H9 (cell line): ENCODE measurements around the gene LMCD1. TPM values are rescaled to one million over a fixed set of nuclear protein-coding genes. Genes with fewer than 3 reads are reported as not detected.

Experiments used
- DNase-seq: peaks from one replicate; pipeline ENCODE4 v3.0.0-alpha.2; 2017
- H2AFZ ChIP-seq: one replicate; pipeline ENCODE4 v1.6.1; 2013; ENCODE audit warnings: mild to moderate bottlenecking, low read length, control low read depth, moderate library complexity
- H2AK5ac ChIP-seq: 2 replicates; pipeline ENCODE4 v1.6.1; 2013; ENCODE audit warnings: low read length, control low read depth, mixed read lengths; ENCODE audit not compliant: insufficient read length
- H2BK120ac ChIP-seq: one replicate; pipeline ENCODE4 v1.6.1; 2013; ENCODE audit warnings: low read depth, mild to moderate bottlenecking, low read length, control low read depth, inconsistent platforms; ENCODE audit not compliant: poor library complexity, severe bottlenecking
- H2BK12ac ChIP-seq: 2 replicates; pipeline ENCODE4 v1.6.1; 2013; ENCODE audit warnings: low read length, control low read depth, mixed read lengths, low read depth; ENCODE audit not compliant: insufficient read length
- H2BK15ac ChIP-seq: 2 replicates; pipeline ENCODE4 v1.6.1; 2013; ENCODE audit warnings: low read depth, low read length, control low read depth
- H2BK20ac ChIP-seq: one replicate; pipeline ENCODE4 v1.6.1; 2013; ENCODE audit warnings: low read depth, mild to moderate bottlenecking, low read length, control low read depth, inconsistent platforms; ENCODE audit not compliant: poor library complexity, severe bottlenecking
- H2BK5ac ChIP-seq: 2 replicates; pipeline ENCODE4 v1.6.1; 2013; ENCODE audit warnings: low read length, control low read depth, mixed read lengths; ENCODE audit not compliant: insufficient read length
- H3K14ac ChIP-seq: 2 replicates; pipeline ENCODE4 v1.6.1; 2013; ENCODE audit warnings: low read length, control low read depth; ENCODE audit not compliant: insufficient read depth
- H3K18ac ChIP-seq: 2 replicates; pipeline ENCODE4 v1.6.1; 2013; ENCODE audit warnings: low read depth, mild to moderate bottlenecking, mixed read lengths, low read length, control low read depth; ENCODE audit not compliant: insufficient read length
- H3K23ac ChIP-seq: 2 replicates; pipeline ENCODE4 v1.6.1; 2013; ENCODE audit warnings: low read length, control low read depth, mixed read lengths, low read depth; ENCODE audit not compliant: insufficient read length
- H3K23me2 ChIP-seq: 2 replicates; pipeline ENCODE4 v1.6.1; 2013; ENCODE audit warnings: low read depth, mild to moderate bottlenecking, mixed read lengths, low read length, control low read depth; ENCODE audit not compliant: insufficient read length, poor library complexity, severe bottlenecking
- H3K27ac ChIP-seq: 2 replicates; pipeline ENCODE4 v1.5.1; 2013; ENCODE audit warnings: low read length, control low read depth, mixed read lengths, low read depth; ENCODE audit not compliant: insufficient read length
- H3K27me3 ChIP-seq: 2 replicates; pipeline ENCODE4 v1.6.1; 2013; ENCODE audit warnings: low read length, control low read depth, inconsistent platforms; ENCODE audit not compliant: insufficient read depth
- H3K4ac ChIP-seq: 2 replicates; pipeline ENCODE4 v1.6.1; 2013; ENCODE audit warnings: low read depth, mild to moderate bottlenecking, control low read depth, inconsistent platforms, low read length, moderate library complexity
- H3K4me1 ChIP-seq: 2 replicates; pipeline ENCODE4 v1.6.1; 2013; ENCODE audit warnings: low read length, control low read depth, inconsistent platforms; ENCODE audit not compliant: insufficient read depth
- H3K4me2 ChIP-seq: 2 replicates; pipeline ENCODE4 v1.6.1; 2013; ENCODE audit warnings: low read length, control low read depth, mixed read lengths; ENCODE audit not compliant: insufficient read length, insufficient read depth
- H3K56ac ChIP-seq: 2 replicates; pipeline ENCODE4 v1.6.1; 2013; ENCODE audit warnings: low read depth, mild to moderate bottlenecking, mixed read lengths, low read length, control low read depth; ENCODE audit not compliant: insufficient read length
- H3K79me1 ChIP-seq: 2 replicates; pipeline ENCODE4 v1.6.1; 2013; ENCODE audit warnings: low read depth, mild to moderate bottlenecking, moderate library complexity, low read length, control low read depth, inconsistent platforms; ENCODE audit not compliant: insufficient read depth, poor library complexity, severe bottlenecking
- H3K79me2 ChIP-seq: 2 replicates; pipeline ENCODE4 v1.6.1; 2013; ENCODE audit warnings: low read length, control low read depth, inconsistent platforms; ENCODE audit not compliant: insufficient read depth
- H3K9ac ChIP-seq: 2 replicates; pipeline ENCODE4 v1.6.1; 2013; ENCODE audit warnings: low read length, control low read depth, mixed read lengths; ENCODE audit not compliant: insufficient read length; ENCODE audit errors: extremely low read depth
- H3K9me3 ChIP-seq: one replicate; pipeline ENCODE4 v1.6.1; 2013; ENCODE audit warnings: low read depth, low read length, inconsistent platforms; ENCODE audit not compliant: control insufficient read depth
- H3T11ph ChIP-seq: one replicate; pipeline ENCODE4 v1.6.1; 2013; ENCODE audit warnings: mild to moderate bottlenecking, low read length, control low read depth, inconsistent platforms
- H4K20me1 ChIP-seq: one replicate; pipeline ENCODE4 v1.6.1; 2013; ENCODE audit not compliant: control insufficient read depth, insufficient read length, insufficient read depth
- H4K5ac ChIP-seq: 2 replicates; pipeline ENCODE4 v1.6.1; 2013; ENCODE audit warnings: low read depth, mild to moderate bottlenecking, mixed read lengths, low read length, control low read depth; ENCODE audit not compliant: insufficient read length
- H4K8ac ChIP-seq: replicated peaks from 2 replicates; pipeline ENCODE4 v1.6.1; 2013; ENCODE audit warnings: low read length, control low read depth, mixed read lengths, low read depth; ENCODE audit not compliant: insufficient read length
- H4K91ac ChIP-seq: 2 replicates; pipeline ENCODE4 v1.6.1; 2013; ENCODE audit warnings: low read depth, mild to moderate bottlenecking, moderate library complexity, mixed read lengths, low read length, control low read depth; ENCODE audit not compliant: insufficient read length
- H3K27ac Mint-ChIP-seq, 3 experiments: 2 replicates in 2 of 3; 3 replicates in 1 of 3; pipeline ENCODE4 v1.8.0; 2020 to 2021; ENCODE audit warnings: mixed read lengths in 3 of 3, mild to moderate bottlenecking in 1 of 3, moderate library complexity in 1 of 3
- H3K27me3 Mint-ChIP-seq: 2 replicates; pipeline ENCODE4 v1.8.0; 2021; ENCODE audit warnings: low read depth, mild to moderate bottlenecking, moderate library complexity, mixed read lengths
- H3K36me3 Mint-ChIP-seq, 3 experiments: 2 replicates in 2 of 3; 3 replicates in 1 of 3; pipeline ENCODE4 v1.8.0; 2020 to 2021; ENCODE audit warnings: low read depth in 3 of 3, mixed read lengths in 3 of 3; ENCODE audit not compliant: insufficient read depth in 1 of 3
- H3K4me1 Mint-ChIP-seq, 2 experiments: 2 replicates each; pipeline ENCODE4 v1.8.0; 2020; ENCODE audit warnings: mixed read lengths in 2 of 2
- H3K4me3 Mint-ChIP-seq, 2 experiments: 2 replicates in 1 of 2; 3 replicates in 1 of 2; pipeline ENCODE4 v1.8.0; 2020 to 2021; ENCODE audit warnings: mild to moderate bottlenecking in 2 of 2, mixed read lengths in 2 of 2, moderate library complexity in 1 of 2
- H3K9me3 Mint-ChIP-seq, 2 experiments: 2 replicates in 1 of 2; 3 replicates in 1 of 2; pipeline ENCODE4 v1.8.0; 2020; ENCODE audit warnings: mild to moderate bottlenecking in 2 of 2, mixed read lengths in 2 of 2, moderate library complexity in 1 of 2
- CTCF ChIP-seq: fragments of 200-600 bp; sonication (generic); conservative IDR thresholded peaks from 3 replicates; pipeline ENCODE4 v1.8.0; 2021; ENCODE audit warnings: antibody characterized with exemption, mild to moderate bottlenecking
- WGBS: extraction: QIAGEN DNeasy Blood & Tissue Kit; methylation state at CpG from one replicate; pipeline ENCODE4 v1.1.7; 2013; ENCODE audit warnings: missing lambda C conversion rate, low lambda C conversion rate, mixed read lengths; ENCODE audit not compliant: insufficient read length; ENCODE audit errors: extremely low coverage; 5-methylcytosine and 5-hydroxymethylcytosine counted together
- total RNA-seq: library from RNA; stranded (reverse); gene quantifications from 2 replicates; pipeline ENCODE4 v1.2.1, GENCODE V29; 2021

Gene LMCD1
- total RNA-seq, 1 experiment from 2014 or later = 19.2 TPM

- H3K4me1 Mint-ChIP-seq = peaks cover 9 to 12% of the 10 kb centered on the region in 2 experiments
- Histone ChIP-seq H3K56ac (no peak overlapping the region), H4K91ac (no peak overlapping the region), H2BK15ac (no peak overlapping the region), H2AFZ (no peak overlapping the region), H3K4me2 (no peak overlapping the region), H3K18ac (no peak overlapping the region), H3T11ph (no peak overlapping the region), H2BK120ac (no peak overlapping the region), H3K23ac (no peak overlapping the region), H2BK5ac (no peak overlapping the region), H4K20me1 (no peaks in the 10 kb centered on the region), H3K79me2 (no peaks in the 10 kb centered on the region), H3K9ac (no peak overlapping the region), H3K27me3 (no peaks in the 10 kb centered on the region), H3K4ac (no peak overlapping the region), H2BK20ac (no peak overlapping the region), H4K5ac (no peak overlapping the region), H2AK5ac (no peak overlapping the region), H3K14ac (no peak overlapping the region), H3K4me1 (no peaks in the 10 kb centered on the region), H3K9me3 (no peaks in the 10 kb centered on the region), H4K8ac (no peak overlapping the region), H3K27ac (no peak overlapping the region), H3K79me1 (no peaks in the 10 kb centered on the region), H3K23me2 (no peaks in the 10 kb centered on the region), H2BK12ac (no peak overlapping the region)
- H3K4me3 Mint-ChIP-seq = no peak overlapping the region
- peaks cover 0 to 8% (median 7%) of the 10 kb centered on the region in 3 experiments; a peak in 3 of 7 replicates for H3K36me3 Mint-ChIP-seq
- no peaks in the 10 kb centered on the region; the same call in 1 of the 2 replicates for H3K27me3 Mint-ChIP-seq
- no peak for DNase-seq
- no peak overlapping the region for H3K27ac Mint-ChIP-seq
- no CpG with 5 or more reads among the region's 3 CpGs for WGBS
- H3K9me3 Mint-ChIP-seq = peaks cover 0 to 6% of the 10 kb centered on the region in 2 experiments; a peak in 1 of 5 replicates
- no peak for TF ChIP-seq CTCF
These were observed 103.4 kb downstream of the LMCD1 start for GRCh38 chr3:8604988-8605387.
